GM21786 (cell line): ENCODE results near the gene TRIP4.
"Not testable (repeated sequence)": the region's sequence is repeated elsewhere in the genome, so short reads cannot be mapped to it uniquely, and the experiment has no call there.

ENCODE experiments used
- ATAC-seq: cut with Tn5 transposase; IDR thresholded peaks from one replicate; pipeline ENCODE4 v1.9.1; 2021; ENCODE audit not compliant: unreplicated experiment

The TRIP4 gene

GRCh38 chr15:64387562-64388168, at the start of gene TRIP4:
Gene TRIP4 (plus strand): TSS chr15:64387836. CDS start chr15:64387864, 28 bp downstream.
- ATAC-seq, result peak; percentile 96

DNA sequence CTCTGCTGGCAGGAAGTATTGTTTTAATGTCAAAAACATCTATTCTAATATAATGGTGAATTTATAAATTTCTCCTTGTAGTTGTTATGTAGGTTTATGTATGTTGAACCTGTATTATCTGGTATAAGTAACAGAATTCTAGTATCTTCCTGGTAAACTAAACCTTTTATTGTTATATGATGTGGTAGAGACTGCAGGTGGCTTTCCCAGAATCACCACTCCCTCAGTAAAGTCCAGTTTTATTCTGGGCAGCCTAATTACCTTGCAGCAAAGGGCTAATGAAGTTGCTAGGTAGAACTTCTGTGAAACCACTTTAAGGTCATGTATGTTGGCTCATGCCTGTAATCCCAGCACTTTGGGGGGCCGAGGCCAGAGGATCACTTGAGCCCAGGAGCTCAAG, 47.3 kb upstream of the TRIP4 start:
- no peak for ATAC-seq

GRCh38 chr15:64341961-64342360, 45.7 kb upstream of the TRIP4 start:
- no peak for ATAC-seq

DNA sequence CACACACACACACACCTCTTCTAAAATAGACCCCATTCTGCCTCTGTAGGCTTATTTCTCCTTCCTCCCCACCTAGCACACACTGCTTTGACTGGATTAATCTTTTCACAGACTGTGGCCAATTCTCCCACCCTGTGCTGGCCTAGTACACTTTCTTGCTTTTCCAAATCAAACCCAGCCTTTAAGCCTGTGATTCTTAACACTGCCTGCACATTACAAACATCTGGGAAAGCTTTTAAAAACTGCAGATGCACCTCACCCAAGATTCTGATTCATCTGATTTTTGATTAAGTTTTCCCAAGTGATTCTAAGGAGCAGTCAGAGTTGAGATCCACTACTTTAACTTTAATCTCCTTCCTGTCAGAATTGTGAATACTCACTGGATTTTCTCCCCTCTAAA, 44.4 kb upstream of the TRIP4 start:
- ATAC-seq, result no peak

GRCh38 chr15:64343841-64344240, 43.8 kb upstream of the TRIP4 start:
- ATAC-seq, result no peak

DNA sequence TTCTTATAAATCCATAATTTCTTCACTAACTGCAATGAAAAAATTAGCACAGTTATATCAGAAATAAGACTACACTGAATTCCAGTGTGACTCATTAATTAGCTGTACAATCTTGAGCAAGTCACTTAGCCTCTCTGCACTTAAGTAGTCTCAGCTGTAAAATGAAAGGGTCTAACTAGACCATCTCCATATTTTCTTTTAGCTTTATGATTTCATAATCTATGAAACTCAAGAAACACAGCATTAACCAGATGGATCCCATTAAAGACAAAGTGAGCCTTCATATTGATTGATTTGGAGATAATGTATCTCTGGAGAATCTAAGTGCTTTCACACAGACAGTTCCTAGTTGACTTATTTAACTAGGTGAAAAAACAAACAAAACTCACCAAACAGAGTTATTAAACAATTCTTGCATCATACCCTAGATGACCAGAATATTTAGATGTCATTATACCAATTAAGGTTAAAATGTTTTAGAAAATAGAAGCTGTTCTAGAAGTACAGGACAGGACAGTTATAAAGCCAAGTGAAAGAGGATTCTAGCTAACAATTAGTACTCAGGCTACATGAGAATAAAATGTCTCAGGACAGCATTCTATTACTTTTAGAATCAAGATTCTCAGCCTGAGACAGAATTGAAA, 42.9 kb upstream of the TRIP4 start:
- ATAC-seq, result no peak

- ATAC-seq, result not testable (repeated sequence)
These were observed 41.4 kb upstream of the TRIP4 start for GRCh38 chr15:64346242-64346641.

DNA sequence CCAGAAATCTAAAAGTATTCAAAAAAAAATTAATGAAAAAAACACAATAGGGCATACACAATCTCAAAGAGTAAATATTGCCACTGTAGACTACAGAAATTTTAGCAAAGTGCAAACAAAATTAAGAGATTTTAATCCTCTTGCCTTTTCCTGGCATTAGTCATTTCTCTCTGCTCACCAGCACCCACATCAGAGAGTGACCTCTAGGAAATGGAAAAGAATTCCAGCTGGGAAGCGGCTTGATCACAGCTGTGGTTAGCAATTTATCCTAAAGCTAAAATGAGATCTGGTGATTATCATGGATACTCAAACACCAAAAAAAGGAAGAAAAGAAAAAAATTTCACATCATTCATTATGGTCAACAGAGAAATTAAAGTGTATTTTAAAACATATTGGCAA, 39.2 kb upstream of the TRIP4 start:
- no peak for ATAC-seq

GRCh38 chr15:64349375-64349774, 38.3 kb upstream of the TRIP4 start:
- no peak for ATAC-seq

DNA sequence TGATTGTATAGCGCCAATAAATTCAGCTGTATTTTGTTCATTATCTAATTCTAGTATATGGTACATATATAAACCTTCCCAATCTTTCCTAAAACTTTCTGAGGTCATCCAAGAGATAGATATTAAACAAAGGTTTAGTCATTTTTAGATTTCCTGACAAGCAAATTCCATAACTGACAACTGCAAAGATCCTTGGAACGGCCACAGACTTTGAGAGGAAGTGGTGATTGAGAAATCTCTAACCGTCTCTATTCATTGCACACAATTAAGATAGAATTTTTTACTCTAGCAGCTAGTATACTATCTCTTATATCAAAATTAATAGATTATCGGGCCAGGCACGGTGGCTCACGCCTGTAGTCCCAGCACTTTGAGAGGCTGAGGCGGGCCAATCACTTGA, 36.4 kb upstream of the TRIP4 start:
- ATAC-seq, result no peak

GRCh38 chr15:64354688-64355344, 32.8 kb upstream of the TRIP4 start:
- ATAC-seq, result no peak

DNA sequence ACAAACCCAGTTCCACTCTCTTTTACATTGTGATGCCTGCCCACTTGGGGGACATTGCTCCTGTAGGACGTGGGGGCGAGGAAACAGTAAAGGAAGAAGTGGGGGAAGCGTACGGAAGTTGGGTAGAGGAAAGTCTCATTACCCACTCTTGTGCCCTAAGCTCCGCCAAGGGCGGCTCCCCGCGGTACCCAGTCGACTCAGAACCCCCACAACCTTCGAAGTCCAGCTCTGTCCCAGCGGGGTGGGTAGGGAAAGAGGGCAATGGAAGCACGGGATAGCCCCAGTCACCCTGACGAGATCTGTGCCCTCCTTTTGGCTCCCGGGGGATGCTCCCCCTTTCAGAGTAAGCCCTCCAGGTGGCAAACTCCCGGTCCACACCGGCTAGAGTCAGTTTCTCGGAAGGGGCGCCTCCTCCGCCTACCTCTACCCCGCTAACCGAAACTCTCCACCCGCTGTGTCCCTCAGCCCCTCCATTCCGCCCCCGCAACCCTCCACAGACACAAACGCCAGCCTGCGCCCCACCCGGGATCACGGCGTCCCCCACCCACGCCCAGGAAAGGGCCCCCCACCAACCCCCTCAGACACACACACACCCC, 32.2 kb upstream of the TRIP4 start:
- peak; percentile 4 for ATAC-seq

DNA sequence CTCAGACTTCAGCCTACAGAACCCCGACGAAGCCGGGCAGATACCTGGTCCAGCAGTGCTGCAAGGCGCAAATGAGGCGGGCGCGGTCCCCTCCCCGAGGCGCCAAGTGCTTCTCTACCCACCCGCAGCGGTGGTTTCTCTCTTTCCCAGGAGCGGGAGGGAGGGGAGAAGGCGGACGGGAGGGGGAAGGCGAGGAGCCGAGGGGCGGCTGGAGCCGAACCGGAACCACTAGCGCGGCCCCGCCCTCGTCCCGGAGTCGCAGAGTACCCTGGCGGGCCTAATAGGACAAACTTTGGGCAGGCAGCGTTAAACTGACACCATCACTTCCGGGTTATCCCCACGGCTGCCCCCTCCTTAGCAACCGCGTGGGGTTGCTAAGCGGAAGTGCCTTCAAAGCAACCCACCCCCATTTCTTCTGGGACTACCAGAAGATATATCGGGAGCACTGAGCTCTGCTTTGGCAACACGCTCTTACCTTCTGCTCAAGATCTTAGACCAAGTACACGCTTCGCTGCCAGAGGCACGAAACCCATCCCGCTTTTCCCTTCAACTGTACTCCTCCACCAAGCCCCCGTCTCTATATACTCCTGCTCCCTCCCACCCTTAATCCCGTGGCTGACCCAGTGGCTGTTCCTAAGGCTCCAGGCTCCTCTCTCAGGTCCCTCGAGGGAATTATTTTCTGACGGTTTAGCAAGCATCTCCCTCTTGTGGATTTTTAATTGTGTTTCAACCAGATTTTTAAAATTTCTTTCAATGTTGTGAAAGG, 31.5 kb upstream of the TRIP4 start, which contains the start of gene CSNK1G1:
Gene CSNK1G1 (minus strand): TSS at position 230 of the 766 bp plus-strand sequence. CDS start 55,674 bp downstream, outside the sequence.
- ATAC-seq, result peak; percentile 98

DNA sequence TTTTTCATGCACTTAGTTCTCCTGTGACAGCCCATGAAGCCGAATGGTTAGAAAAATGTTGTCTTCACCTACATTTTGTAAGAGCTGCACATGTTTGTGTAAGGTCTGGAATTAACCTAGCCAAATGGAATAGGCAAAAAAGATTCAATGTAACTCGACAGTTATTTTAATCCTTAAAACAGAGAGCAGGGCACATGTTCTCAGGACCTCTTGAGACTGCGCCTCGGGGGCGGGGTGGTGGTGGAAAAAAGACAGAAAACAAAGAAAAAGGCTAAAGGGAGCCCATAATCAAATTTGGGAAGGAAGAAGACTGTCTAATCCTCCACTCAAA, 31.0 kb upstream of the TRIP4 start:
- no peak for ATAC-seq

GRCh38 chr15:64361259-64361658, 26.4 kb upstream of the TRIP4 start:
- ATAC-seq, result no peak

GRCh38 chr15:64369078-64369607, 18.5 kb upstream of the TRIP4 start:
- ATAC-seq, result no peak

GRCh38 chr15:64371383-64371782, 16.3 kb upstream of the TRIP4 start:
- not testable (repeated sequence) for ATAC-seq

DNA sequence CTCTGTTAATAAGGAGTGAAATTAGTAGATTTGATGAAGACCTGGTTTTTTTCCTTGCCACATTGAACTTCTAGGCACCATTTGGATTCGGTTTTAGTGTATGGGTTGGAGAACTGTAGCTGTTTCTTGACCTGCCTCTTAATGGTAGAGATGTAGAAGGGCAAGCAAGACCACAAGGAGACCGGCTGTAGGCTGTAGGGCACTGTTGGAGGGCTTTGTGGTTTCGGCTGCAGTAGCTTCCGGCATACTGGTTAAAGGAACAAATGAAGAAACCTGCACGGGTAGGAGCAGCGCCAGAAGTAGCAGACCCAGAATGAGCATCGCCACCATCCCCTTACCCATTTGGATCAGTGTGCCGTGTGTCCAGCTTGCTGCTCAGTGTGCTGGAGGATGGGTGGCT, 14.3 kb upstream of the TRIP4 start:
- ATAC-seq, result no peak

- ATAC-seq, result no peak
These were observed 8.2 kb upstream of the TRIP4 start for GRCh38 chr15:64379216-64379960.

DNA sequence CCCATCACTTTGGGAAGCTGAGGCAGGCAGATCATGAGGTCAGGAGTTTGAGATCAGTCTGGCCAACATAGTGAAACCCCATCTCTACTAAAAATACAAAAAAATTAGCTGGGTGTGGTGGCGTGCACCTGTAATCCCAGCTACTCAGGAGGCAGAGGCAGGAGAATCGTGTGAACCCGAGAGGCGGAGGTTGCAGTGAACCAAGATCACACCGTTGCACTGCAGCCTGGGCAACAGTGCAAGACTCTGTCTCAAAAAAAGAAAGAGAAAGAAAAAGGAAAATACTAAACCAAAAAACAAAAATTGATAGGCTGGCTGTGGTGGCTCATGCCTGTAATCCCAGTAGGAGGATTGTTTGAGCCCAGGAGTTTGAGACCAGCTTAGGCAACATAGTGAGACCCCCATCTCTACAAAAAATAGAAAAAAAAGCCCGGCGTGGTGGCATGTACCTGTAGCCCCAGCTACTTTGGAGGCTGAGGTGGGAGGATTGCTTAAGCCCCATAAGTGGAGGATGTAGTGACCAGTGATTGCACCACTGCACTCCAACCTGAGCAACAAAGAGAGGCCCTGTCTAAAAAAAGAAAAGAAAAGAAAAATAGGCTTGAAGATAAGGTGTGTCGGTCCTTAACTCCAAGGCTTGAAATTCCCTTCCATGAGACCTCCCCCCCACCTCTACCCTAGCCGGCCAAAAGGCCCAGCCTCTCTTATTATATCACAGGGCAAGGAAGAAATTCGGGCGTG, 7.3 kb upstream of the TRIP4 start:
- not testable (repeated sequence) for ATAC-seq
